GM21447 (cell line): ENCODE results near the gene DUS2.

Source experiments
- ATAC-seq: cut with Tn5 transposase; IDR thresholded peaks from one replicate; pipeline ENCODE4 v1.9.1; 2021; ENCODE audit not compliant: unreplicated experiment

The DUS2 gene

GRCh38 chr16:68074850-68075555 lies 51.9 kb downstream of the DUS2 start:
- peak; percentile 73 for ATAC-seq

GRCh38 chr16:68075980-68076379 lies 52.9 kb downstream of the DUS2 start:
- ATAC-seq, result no peak

DNA sequence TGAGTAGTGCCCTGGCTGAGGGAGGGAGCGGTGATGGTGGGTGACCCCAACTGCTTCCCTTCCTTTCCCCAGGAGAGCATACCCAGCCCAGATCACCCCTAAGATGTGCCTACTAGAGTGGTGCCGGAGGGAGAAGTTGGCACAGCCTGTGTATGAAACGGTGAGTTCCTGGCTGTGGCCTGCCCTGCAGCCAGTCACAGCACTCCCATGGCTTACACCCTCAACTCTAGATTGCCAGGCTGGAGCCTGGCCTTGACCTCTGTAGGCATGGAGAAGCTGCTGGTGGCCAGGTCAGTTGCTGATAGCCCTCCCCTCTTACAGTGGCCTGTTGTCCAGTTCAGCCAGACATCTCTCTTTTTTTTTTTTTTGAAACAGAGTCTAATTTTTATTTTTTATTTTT lies 53.5 kb downstream of the DUS2 start:
- ATAC-seq, result no peak

- no peak for ATAC-seq
Measured at GRCh38 chr16:68077866-68078700, 55.0 kb downstream of the DUS2 start.

GRCh38 chr16:68078701-68079375 lies 55.8 kb downstream of the DUS2 start:
- ATAC-seq, result no peak

DNA sequence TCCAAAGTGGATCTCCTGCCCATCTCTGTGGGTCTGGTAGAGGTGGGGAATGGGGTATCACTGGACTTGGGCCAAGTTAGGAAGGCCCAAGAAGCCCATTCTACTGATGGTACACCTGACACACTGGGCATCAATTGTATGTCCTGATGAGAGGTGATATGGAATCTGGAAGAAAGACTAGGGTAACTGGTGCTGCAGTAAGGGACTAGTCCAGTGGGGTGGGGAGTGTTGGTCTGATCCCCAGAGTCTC lies 56.2 kb downstream of the DUS2 start:
- no peak for ATAC-seq

- no peak for ATAC-seq
Measured at GRCh38 chr16:68079626-68080344, 56.7 kb downstream of the DUS2 start.

GRCh38 chr16:68081861-68082628 lies 59.0 kb downstream of the DUS2 start:
- ATAC-seq, result no peak

- no peak for ATAC-seq
Measured at GRCh38 chr16:68082629-68083238, 59.6 kb downstream of the DUS2 start.

- no peak for ATAC-seq
Measured at GRCh38 chr16:68083239-68083781, 60.2 kb downstream of the DUS2 start.

DNA sequence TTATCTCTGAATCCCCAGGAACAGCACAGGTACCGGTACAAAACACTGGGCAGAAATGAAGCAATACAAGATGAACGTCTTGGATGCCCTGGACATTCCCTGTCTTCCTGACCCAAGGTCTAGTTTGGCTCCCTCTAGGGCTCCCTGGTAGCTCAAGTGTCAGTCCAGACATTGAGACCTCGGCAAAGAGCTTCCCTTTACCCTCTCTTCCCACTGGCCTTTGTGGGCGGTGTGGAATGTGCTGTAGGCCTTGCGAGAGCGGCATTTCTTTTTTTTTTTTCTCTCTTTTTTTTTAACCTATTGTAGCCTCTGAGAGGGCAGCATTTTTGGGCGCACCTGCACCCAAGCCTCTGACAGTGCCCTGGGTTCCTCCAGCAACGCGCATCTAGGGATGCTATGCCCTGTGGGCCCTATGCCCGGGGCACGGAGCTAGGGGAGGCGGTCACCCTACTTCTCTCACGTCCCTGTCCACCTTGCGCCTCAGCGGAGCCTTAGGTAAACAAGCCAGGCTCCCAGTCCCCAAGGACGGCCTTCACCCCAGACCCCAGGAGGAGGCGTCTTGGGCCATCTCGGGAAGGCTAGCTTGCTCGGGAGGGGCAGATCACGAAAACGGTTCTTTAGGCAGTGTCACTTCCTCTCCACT lies 60.9 kb downstream of the DUS2 start:
- no peak for ATAC-seq

GRCh38 chr16:68084504-68085258 lies 61.6 kb downstream of the DUS2 start:
- peak; percentile 59 for ATAC-seq

DNA sequence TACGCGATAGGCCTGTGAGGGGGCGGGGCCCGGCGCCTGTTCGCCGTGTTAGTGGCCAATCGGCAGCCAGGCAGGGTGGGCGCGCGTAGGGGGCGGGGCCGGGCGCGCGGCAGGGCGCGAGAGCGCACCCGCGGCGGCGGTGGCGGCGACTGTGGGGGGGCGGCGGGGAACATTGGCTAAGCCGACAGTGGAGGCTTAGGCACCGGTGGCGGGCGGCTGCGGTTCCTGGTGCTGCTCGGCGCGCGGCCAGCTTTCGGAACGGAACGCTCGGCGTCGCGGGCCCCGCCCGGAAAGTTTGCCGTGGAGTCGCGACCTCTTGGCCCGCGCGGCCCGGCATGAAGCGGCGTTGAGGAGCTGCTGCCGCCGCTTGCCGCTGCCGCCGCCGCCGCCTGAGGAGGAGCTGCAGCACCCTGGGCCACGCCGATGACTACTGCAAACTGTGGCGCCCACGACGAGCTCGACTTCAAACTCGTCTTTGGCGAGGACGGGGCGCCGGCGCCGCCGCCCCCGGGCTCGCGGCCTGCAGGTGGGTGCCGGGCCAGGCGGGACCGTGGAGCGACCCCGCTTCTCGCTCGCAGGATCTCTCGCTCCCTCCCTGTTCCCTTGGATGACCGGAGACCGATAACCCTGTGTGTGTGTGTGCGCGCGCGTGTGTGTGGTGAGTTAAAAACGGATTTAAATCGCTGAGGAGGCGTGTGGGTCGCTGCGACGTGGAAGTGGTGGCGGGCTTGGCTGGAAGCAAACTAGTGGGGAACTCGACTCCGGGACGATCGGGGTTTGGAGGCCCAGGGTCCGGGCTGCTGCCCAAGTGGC lies 62.4 kb downstream of the DUS2 start, which contains the start of gene NFATC3:
Gene NFATC3, plus strand, starts transcription at position 112 of the 813 bp plus-strand sequence. Its CDS starts 312 bp downstream, at position 424.
- peak; percentile 40 for ATAC-seq

DNA sequence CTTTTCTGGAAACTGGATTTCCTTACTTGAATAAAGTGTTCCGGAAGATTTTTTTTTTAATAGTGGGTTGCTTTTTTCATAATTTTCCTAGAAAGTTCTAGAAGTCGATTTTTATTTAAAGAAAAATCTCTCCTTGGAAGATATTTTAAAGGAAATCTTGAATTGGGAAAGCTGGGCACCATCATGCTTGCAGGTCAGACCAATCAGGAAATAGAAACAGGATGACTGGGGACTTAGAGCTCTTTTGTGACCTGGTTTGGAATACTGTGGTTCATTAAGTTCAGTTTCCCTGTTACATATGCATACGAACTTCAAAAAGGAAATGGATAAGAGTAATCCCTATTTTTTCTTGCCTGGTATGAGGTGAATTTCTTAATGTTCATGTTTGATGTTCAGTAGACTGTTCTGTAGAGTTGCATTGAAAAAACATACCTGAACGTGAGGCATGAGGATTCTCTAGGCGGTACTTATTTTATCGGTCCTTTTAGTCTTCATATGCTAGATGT lies 63.3 kb downstream of the DUS2 start:
- ATAC-seq, result no peak

GRCh38 chr16:68086860-68087268 lies 63.8 kb downstream of the DUS2 start:
- ATAC-seq, result no peak

GRCh38 chr16:68087688-68088087 lies 64.6 kb downstream of the DUS2 start:
- no peak for ATAC-seq

- ATAC-seq, result no peak
Measured at GRCh38 chr16:68088130-68088972, 65.3 kb downstream of the DUS2 start.
